GM12878 (cell line): Measurements from ENCODE around the gene PRSS56. TPM values are rescaled to one million over a fixed set of nuclear protein-coding genes. Genes with fewer than 3 reads are reported as not detected.
"Not testable (repeated sequence)": the region's sequence is repeated elsewhere in the genome, so short reads cannot be mapped to it uniquely, and the experiment has no call there.

Experiments used
- ATAC-seq: fragments of 200-7000 bp; cut with Tn5 transposase; 3 replicates; pipeline ENCODE4 v1.9.1; 2020; ENCODE audit warnings: mild to moderate bottlenecking, moderate library complexity
- BruUV-seq: library from RNA; stranded (reverse); fragments of 400-500 nt; replicated peaks from 2 replicates; lab custom pipeline; 2021; lab: Mats Ljungman, UMichigan
- CTCF ChIA-PET: fragments of 300-600 bp; sonication (Branson Sonifier 250); formaldehyde crosslinking; extraction: SDS; loops from one replicate; lab custom pipeline; 2021; ENCODE audit warnings: inconsistent platforms; lab: Yijun Ruan, JAX
- POLR2A ChIA-PET: fragments of 350-600 bp; formaldehyde crosslinking; extraction: SDS; loops from one replicate; lab custom pipeline; 2021; ENCODE audit warnings: inconsistent platforms; lab: Charles Lee
- RAD21 ChIA-PET: fragments of 300-600 bp; sonication (Branson Sonifier 250); formaldehyde crosslinking; loops from one replicate; lab custom pipeline; 2023; ENCODE audit warnings: antibody characterized with exemption; ENCODE audit not compliant: unreplicated experiment; lab: Charles Lee
- SMC1A ChIA-PET: fragments of 300-600 bp; sonication (Branson Sonifier 250); formaldehyde crosslinking; loops from one replicate; lab custom pipeline; 2023; ENCODE audit not compliant: unreplicated experiment, uncharacterized antibody; lab: Charles Lee
- DNase-seq: peaks from one replicate; pipeline ENCODE4 v3.0.0-alpha.2; 2011; ENCODE audit warnings: low read depth, low spot score
- FAIRE-seq: peaks from 3 replicates; lab custom pipeline; 2011; peaks lifted over from hg19 to GRCh38; lab: Jason Lieb, UNC
- H2AFZ ChIP-seq: 2 replicates; pipeline ENCODE4 v1.6.0; 2011; ENCODE audit warnings: low read depth, low read length, control low read depth; ENCODE audit not compliant: control insufficient read depth
- H3K27ac ChIP-seq: 2 replicates; pipeline ENCODE4 v1.5.1; 2011; ENCODE audit warnings: control low read depth; ENCODE audit not compliant: control insufficient read depth, insufficient read depth
- H3K27me3 ChIP-seq, 2 experiments: replicated peaks in 1 of 2; 2 replicates each; pipeline versions ENCODE4 v1.6.0 to v1.6.1; 2011; ENCODE audit warnings: low read length in 1 of 2; ENCODE audit not compliant: control insufficient read depth in 2 of 2, insufficient read depth in 2 of 2
- H3K36me3 ChIP-seq, 2 experiments: 2 replicates each; pipeline ENCODE4 v1.5.1; 2011; ENCODE audit warnings: low read length in 1 of 2; ENCODE audit not compliant: control insufficient read depth in 2 of 2, insufficient read depth in 2 of 2
- H3K4me1 ChIP-seq: 2 replicates; pipeline ENCODE4 v1.6.1; 2011; ENCODE audit warnings: mild to moderate bottlenecking, low read length, moderate library complexity, mixed read lengths; ENCODE audit not compliant: control insufficient read depth, insufficient read depth
- H3K4me2 ChIP-seq: 2 replicates; pipeline ENCODE4 v1.6.0; 2011; ENCODE audit warnings: control low read depth; ENCODE audit not compliant: control insufficient read depth, insufficient read depth
- H3K4me3 ChIP-seq: fragments of 200-600 bp; sonication (generic); 2 replicates; pipeline ENCODE4 v1.5.1; 2016
- H3K79me2 ChIP-seq: 2 replicates; pipeline ENCODE4 v1.6.0; 2011; ENCODE audit warnings: low read length; ENCODE audit not compliant: control insufficient read depth, insufficient read depth
- H3K9ac ChIP-seq: 2 replicates; pipeline ENCODE4 v1.8.0; 2011; ENCODE audit warnings: low read length, control low read depth, mixed read lengths; ENCODE audit not compliant: control insufficient read depth, insufficient read depth
- H3K9me3 ChIP-seq: replicated peaks from 3 replicates; pipeline ENCODE4 v1.5.1; 2011; ENCODE audit warnings: mild to moderate bottlenecking, low read length; ENCODE audit not compliant: control insufficient read depth, insufficient read depth
- H4K20me1 ChIP-seq: 2 replicates; pipeline ENCODE4 v1.6.0; 2011; ENCODE audit not compliant: control insufficient read depth, insufficient read depth
- FOXK2 ChIP-seq: fragments of 450-650 bp; IDR thresholded peaks from 2 replicates; pipeline ENCODE4 v1.6.1; 2017; ENCODE audit warnings: mild to moderate bottlenecking, moderate library complexity
- FOXM1 ChIP-seq: IDR thresholded peaks from 2 replicates; pipeline ENCODE4 v1.6.1; 2012; ENCODE audit warnings: low read depth, mild to moderate bottlenecking, inconsistent platforms, low read length, moderate library complexity
- MEF2A ChIP-seq: IDR thresholded peaks from 2 replicates; pipeline ENCODE4 v1.6.1; 2011; ENCODE audit warnings: low read depth, mild to moderate bottlenecking, low read length, moderate library complexity; ENCODE audit not compliant: insufficient read depth
- POLR2AphosphoS2 ChIP-seq: IDR thresholded peaks from 2 replicates; pipeline ENCODE4 v1.6.1; 2011; ENCODE audit warnings: low read depth, mild to moderate bottlenecking, low read length, improper control_type of control experiment, moderate library complexity
- RUNX3 ChIP-seq: IDR thresholded peaks from 2 replicates; pipeline ENCODE4 v1.6.1; 2012; ENCODE audit warnings: low read length, inconsistent platforms
- TCF7 ChIP-seq: IDR thresholded peaks from 2 replicates; pipeline ENCODE4 v1.6.1; 2014; ENCODE audit warnings: antibody characterized with exemption, borderline replicate concordance
- WGBS: methylation state at CpG from one replicate; pipeline ENCODE4 v1.1.6; 2016; ENCODE audit warnings: low lambda C conversion rate; ENCODE audit not compliant: insufficient replicate concordance, insufficient coverage; ENCODE audit errors: missing lambda C conversion rate; 5-methylcytosine and 5-hydroxymethylcytosine counted together
- in situ Hi-C: fragments of 300-500 bp; cut with MboI; formaldehyde crosslinking; loops from 9 replicates; pipeline ENCODE4 v1.14.3; 2018; ENCODE audit warnings: mixed read lengths
- intact Hi-C: fragments of 100-400 bp; cut with micrococcal nuclease; formaldehyde crosslinking; loops from one replicate; pipeline ENCODE4 v1.14.2; 2022; ENCODE audit not compliant: unreplicated experiment
- polyA plus RNA-seq, 11 experiments: library from polyadenylated mRNA; depleted of rRNA in 4 of 11; unstranded in 6 of 11; stranded (reverse) in 5 of 11; fragments of >200 nt; fragmentation: Nextera tagmentation in 4 of 11; fragmentation: Illumina TruSeq in 1 of 11; extraction: Ambion mirVana in 4 of 11; extraction: Trizol in 1 of 11; gene quantifications; 1 replicate in 1 of 11; 2 replicates in 10 of 11; pipeline versions ENCODE4 v1.2.1 to v1.2.3, GENCODE V29; 2011 to 2016; ENCODE audit warnings: inconsistent platforms in 2 of 11, missing spikeins in 2 of 11, low read depth in 1 of 11
- total RNA-seq, 4 experiments: library from RNA; depleted of rRNA in 3 of 4; stranded (reverse); fragments of >200 nt in 3 of 4; fragmentation: Illumina TruSeq in 1 of 4; extraction: Trizol in 1 of 4; gene quantifications; 2 replicates each; pipeline versions ENCODE4 v1.2.1 to v1.2.3, GENCODE V29; 2013 to 2021
- TF ChIP-seq, protein P1 (sequence below): IDR thresholded peaks from 2 replicates; pipeline ENCODE4 v1.6.1; 2012; ENCODE audit warnings: improper control_type of control experiment, low read depth, low read length; ENCODE audit not compliant: insufficient replicate concordance
- TF ChIP-seq, protein P2 (sequence below): fragments of 450-650 bp; IDR thresholded peaks from 2 replicates; pipeline ENCODE4 v1.6.1; 2017; ENCODE audit warnings: mild to moderate bottlenecking

The PRSS56 gene
- total and polyA plus RNA-seq, 10 of the 15 experiments (the other 5 are each of a cell fraction or from before 2014, with no cell fraction given): not detected

DNA sequence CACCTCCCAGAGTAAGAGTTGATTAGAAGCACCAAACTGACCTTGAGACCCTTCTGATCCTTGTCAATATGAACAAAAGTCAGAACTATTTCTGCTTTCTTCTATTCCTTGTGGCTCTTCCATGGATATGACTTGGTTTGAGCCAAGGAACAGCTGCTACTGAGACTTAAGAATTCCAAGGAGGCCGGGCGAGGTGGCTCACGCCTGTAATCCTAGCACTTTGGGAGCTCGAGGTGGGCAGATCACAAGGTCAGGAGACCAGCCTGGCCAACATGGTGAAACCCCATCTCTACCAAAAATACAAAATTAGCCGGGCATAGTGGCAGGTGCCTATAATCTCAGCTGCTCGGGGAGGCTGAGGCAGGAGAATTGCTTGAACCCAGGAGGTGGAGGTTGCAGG is 50.3 kb downstream of the PRSS56 start:
- WGBS: 96% methylated on average over 6 of the region's 6 CpGs
- FAIRE-seq, intact Hi-C loops, H3K4me1 ChIP-seq, H2AFZ ChIP-seq, POLR2A ChIA-PET, H4K20me1 ChIP-seq, RAD21 ChIA-PET, H3K27ac ChIP-seq, H3K9ac ChIP-seq, ATAC-seq, DNase-seq, H3K4me3 ChIP-seq, H3K4me2 ChIP-seq, BruUV-seq, SMC1A ChIA-PET, H3K79me2 ChIP-seq, H3K27me3 ChIP-seq, in situ Hi-C loops, H3K9me3 ChIP-seq: not testable (repeated sequence)
- peaks cover 15 to 42% of the 10 kb centered on the region in 2 experiments for H3K36me3 ChIP-seq
- CTCF ChIA-PET: interaction anchor here (0.8 kb wide), 1 partner anchor 41 kb away, joined by 3 read pairs; no protein-coding TSS in a partner anchor

DNA sequence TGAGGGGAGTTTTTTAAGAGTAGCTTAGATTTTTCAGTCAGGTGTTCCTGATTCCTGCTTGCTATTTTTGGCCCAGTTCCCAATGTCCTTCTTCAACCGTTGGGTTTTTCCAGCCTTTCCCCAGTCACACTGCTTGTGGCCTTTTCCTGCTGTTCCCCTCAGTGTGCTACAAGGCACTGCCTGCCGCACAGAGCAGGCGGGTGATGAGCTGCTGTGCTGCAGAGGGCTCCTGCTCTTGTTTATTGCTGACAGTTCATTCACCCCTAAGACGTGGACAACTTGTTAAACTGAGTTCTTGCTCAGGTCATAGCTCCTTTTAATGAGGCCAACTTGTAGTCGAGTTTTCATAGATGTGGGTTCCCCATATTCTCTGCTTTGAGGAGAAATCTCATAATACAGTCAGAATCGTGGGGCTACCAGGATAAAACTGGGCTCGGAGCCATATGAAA is 50.9 kb downstream of the PRSS56 start:
- H3K9ac ChIP-seq: no peak overlapping the region
- no peak overlapping the region for H3K27ac ChIP-seq
- no peaks in the 10 kb centered on the region for H3K27me3 ChIP-seq
- SMC1A ChIA-PET: no interaction called here
- H4K20me1 ChIP-seq: no peaks in the 10 kb centered on the region
- CTCF ChIA-PET: interaction anchor here (0.8 kb wide), 1 partner anchor 41 kb away, joined by 3 read pairs; no protein-coding TSS in a partner anchor
- POLR2A ChIA-PET: interaction anchor here (0.9 kb wide), 1 partner anchor 8 kb away, joined by 3 read pairs; no protein-coding TSS in a partner anchor
- H2AFZ ChIP-seq: no peak overlapping the region
- 84% methylated on average over 7 of the region's 7 CpGs for WGBS
- FAIRE-seq: no peak
- peaks cover 15 to 42% of the 10 kb centered on the region in 2 experiments for H3K36me3 ChIP-seq
- H3K4me1 ChIP-seq: no peaks in the 10 kb centered on the region
- intact Hi-C loops (no loop called here), in situ Hi-C loops (no loop called here)
- H3K9me3 ChIP-seq: no peaks in the 10 kb centered on the region
- H3K4me2 ChIP-seq: no peak overlapping the region
- no peak overlapping the region for H3K4me3 ChIP-seq
- RAD21 ChIA-PET: no interaction called here
- BruUV-seq: no TSS peak
- no peak for DNase-seq
- ATAC-seq: no peak
- H3K79me2 ChIP-seq: no peaks in the 10 kb centered on the region
- TF ChIP-seq RUNX3: no peak
- no peak for TF ChIP-seq FOXM1
- no peak for TF ChIP-seq TCF7
- TF ChIP-seq MEF2A: no peak
- no peak for TF ChIP-seq POLR2AphosphoS2
- TF ChIP-seq, protein P1, sequence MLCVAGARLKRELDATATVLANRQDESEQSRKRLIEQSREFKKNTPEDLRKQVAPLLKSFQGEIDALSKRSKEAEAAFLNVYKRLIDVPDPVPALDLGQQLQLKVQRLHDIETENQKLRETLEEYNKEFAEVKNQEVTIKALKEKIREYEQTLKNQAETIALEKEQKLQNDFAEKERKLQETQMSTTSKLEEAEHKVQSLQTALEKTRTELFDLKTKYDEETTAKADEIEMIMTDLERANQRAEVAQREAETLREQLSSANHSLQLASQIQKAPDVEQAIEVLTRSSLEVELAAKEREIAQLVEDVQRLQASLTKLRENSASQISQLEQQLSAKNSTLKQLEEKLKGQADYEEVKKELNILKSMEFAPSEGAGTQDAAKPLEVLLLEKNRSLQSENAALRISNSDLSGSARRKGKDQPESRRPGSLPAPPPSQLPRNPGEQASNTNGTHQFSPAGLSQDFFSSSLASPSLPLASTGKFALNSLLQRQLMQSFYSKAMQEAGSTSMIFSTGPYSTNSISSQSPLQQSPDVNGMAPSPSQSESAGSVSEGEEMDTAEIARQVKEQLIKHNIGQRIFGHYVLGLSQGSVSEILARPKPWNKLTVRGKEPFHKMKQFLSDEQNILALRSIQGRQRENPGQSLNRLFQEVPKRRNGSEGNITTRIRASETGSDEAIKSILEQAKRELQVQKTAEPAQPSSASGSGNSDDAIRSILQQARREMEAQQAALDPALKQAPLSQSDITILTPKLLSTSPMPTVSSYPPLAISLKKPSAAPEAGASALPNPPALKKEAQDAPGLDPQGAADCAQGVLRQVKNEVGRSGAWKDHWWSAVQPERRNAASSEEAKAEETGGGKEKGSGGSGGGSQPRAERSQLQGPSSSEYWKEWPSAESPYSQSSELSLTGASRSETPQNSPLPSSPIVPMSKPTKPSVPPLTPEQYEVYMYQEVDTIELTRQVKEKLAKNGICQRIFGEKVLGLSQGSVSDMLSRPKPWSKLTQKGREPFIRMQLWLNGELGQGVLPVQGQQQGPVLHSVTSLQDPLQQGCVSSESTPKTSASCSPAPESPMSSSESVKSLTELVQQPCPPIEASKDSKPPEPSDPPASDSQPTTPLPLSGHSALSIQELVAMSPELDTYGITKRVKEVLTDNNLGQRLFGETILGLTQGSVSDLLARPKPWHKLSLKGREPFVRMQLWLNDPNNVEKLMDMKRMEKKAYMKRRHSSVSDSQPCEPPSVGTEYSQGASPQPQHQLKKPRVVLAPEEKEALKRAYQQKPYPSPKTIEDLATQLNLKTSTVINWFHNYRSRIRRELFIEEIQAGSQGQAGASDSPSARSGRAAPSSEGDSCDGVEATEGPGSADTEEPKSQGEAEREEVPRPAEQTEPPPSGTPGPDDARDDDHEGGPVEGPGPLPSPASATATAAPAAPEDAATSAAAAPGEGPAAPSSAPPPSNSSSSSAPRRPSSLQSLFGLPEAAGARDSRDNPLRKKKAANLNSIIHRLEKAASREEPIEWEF: no peak
- TF ChIP-seq, protein P2, sequence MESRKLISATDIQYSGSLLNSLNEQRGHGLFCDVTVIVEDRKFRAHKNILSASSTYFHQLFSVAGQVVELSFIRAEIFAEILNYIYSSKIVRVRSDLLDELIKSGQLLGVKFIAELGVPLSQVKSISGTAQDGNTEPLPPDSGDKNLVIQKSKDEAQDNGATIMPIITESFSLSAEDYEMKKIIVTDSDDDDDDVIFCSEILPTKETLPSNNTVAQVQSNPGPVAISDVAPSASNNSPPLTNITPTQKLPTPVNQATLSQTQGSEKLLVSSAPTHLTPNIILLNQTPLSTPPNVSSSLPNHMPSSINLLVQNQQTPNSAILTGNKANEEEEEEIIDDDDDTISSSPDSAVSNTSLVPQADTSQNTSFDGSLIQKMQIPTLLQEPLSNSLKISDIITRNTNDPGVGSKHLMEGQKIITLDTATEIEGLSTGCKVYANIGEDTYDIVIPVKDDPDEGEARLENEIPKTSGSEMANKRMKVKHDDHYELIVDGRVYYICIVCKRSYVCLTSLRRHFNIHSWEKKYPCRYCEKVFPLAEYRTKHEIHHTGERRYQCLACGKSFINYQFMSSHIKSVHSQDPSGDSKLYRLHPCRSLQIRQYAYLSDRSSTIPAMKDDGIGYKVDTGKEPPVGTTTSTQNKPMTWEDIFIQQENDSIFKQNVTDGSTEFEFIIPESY: no peak
- no peak for TF ChIP-seq FOXK2
